Type B pancreatic cell (in vitro differentiated cells): ENCODE measurements around the gene RIPOR1. TPM values are rescaled to one million over a fixed set of nuclear protein-coding genes. Genes with fewer than 3 reads are reported as not detected.
A peak's percentile ranks its signal among the peaks of the same experiment; 100 is the strongest.

Experiments
- DNase-seq: peaks from one replicate; pipeline ENCODE4 v3.0.0; 2021; ENCODE audit warnings: mixed read lengths; ENCODE audit not compliant: unreplicated experiment; ENCODE audit errors: extremely low spot score
- H3K27ac Mint-ChIP-seq: 2 replicates; pipeline ENCODE4 v1.8.0; 2021; ENCODE audit warnings: mild to moderate bottlenecking, mixed read lengths
- H3K27me3 Mint-ChIP-seq: 2 replicates; pipeline ENCODE4 v1.8.0; 2021; ENCODE audit warnings: mixed read lengths
- H3K36me3 Mint-ChIP-seq: 2 replicates; pipeline ENCODE4 v1.8.0; 2021; ENCODE audit warnings: mixed read lengths
- H3K4me1 Mint-ChIP-seq: one replicate; pipeline ENCODE4 v1.8.0; 2021; ENCODE audit warnings: mixed read lengths; ENCODE audit not compliant: unreplicated experiment
- H3K4me3 Mint-ChIP-seq: 2 replicates; pipeline ENCODE4 v1.8.0; 2021; ENCODE audit warnings: mild to moderate bottlenecking, mixed read lengths
- H3K9me3 Mint-ChIP-seq: 2 replicates; pipeline ENCODE4 v1.8.0; 2021; ENCODE audit warnings: mixed read lengths
- CTCF ChIP-seq: fragments of 200-600 bp; sonication (generic); conservative IDR thresholded peaks from 2 replicates; pipeline ENCODE4 v1.5.0; 2021; ENCODE audit warnings: antibody characterized with exemption, mild to moderate bottlenecking
- total RNA-seq: library from RNA; stranded (reverse); gene quantifications from 2 replicates; pipeline ENCODE4 v1.2.1, GENCODE V29; 2021; ENCODE audit warnings: low replicate concordance

RIPOR1 gene
- total RNA-seq, 1 donor from 2014 or later: 43.1 TPM

GRCh38 chr16:67519242-67519641, 9.4 kb upstream of the RIPOR1 start:
- H3K27ac Mint-ChIP-seq: no peak overlapping the region
- no peaks in the 10 kb centered on the region for H3K9me3 Mint-ChIP-seq
- H3K27me3 Mint-ChIP-seq: peaks cover 4% of the 10 kb centered on the region
- no peak for TF ChIP-seq CTCF
- DNase-seq: no peak
- no peaks in the 10 kb centered on the region for H3K36me3 Mint-ChIP-seq
- H3K4me3 Mint-ChIP-seq: no peak overlapping the region
- H3K4me1 Mint-ChIP-seq: peaks cover 12% of the 10 kb centered on the region

GRCh38 chr16:67521095-67521804, 7.4 kb upstream of the RIPOR1 start:
- Mint-ChIP-seq H3K9me3 (no peaks in the 10 kb centered on the region), H3K27ac (peak overlapping the region; percentile 99), H3K27me3 (peaks cover 13% of the 10 kb centered on the region)

GRCh38 chr16:67525176-67525860, 3.3 kb upstream of the RIPOR1 start:
- no peaks in the 10 kb centered on the region for H3K9me3 Mint-ChIP-seq
- peak overlapping the region; percentile 7 for H3K4me3 Mint-ChIP-seq
- H3K36me3 Mint-ChIP-seq: no peaks in the 10 kb centered on the region
- TF ChIP-seq CTCF: no peak
- H3K27me3 Mint-ChIP-seq: peaks cover 17% of the 10 kb centered on the region
- H3K27ac Mint-ChIP-seq: peak overlapping the region; percentile 86
- peaks cover 15% of the 10 kb centered on the region for H3K4me1 Mint-ChIP-seq
- DNase-seq: no peak

More at GRCh38 chr16:67521095-67521804, 7.4 kb upstream of the RIPOR1 start:
- peak; percentile 98 for DNase-seq
- peak; percentile 82 for TF ChIP-seq CTCF
- H3K4me3 Mint-ChIP-seq: peak overlapping the region; percentile 91
- peaks cover 16% of the 10 kb centered on the region for H3K4me1 Mint-ChIP-seq
- H3K36me3 Mint-ChIP-seq: no peaks in the 10 kb centered on the region

- H3K4me3 Mint-ChIP-seq: peak overlapping the region; percentile 65
- H3K27me3 Mint-ChIP-seq: peaks cover 17% of the 10 kb centered on the region
- H3K27ac Mint-ChIP-seq: peak overlapping the region; percentile 86
- no peaks in the 10 kb centered on the region for H3K36me3 Mint-ChIP-seq
- no peak for TF ChIP-seq CTCF
- no peak for DNase-seq
- H3K4me1 Mint-ChIP-seq: peaks cover 17% of the 10 kb centered on the region
- no peaks in the 10 kb centered on the region for H3K9me3 Mint-ChIP-seq
Measured at GRCh38 chr16:67526149-67526791, 2.4 kb upstream of the RIPOR1 start.

- TF ChIP-seq CTCF: no peak
- DNase-seq: peak; percentile 74
- Mint-ChIP-seq H3K4me1 (peaks cover 27% of the 10 kb centered on the region), H3K27me3 (peaks cover 21% of the 10 kb centered on the region), H3K9me3 (no peaks in the 10 kb centered on the region), H3K4me3 (peak overlapping the region; percentile 95), H3K27ac (peak overlapping the region; percentile 88), H3K36me3 (no peaks in the 10 kb centered on the region)
Measured at GRCh38 chr16:67528870-67529581, 397 bp downstream of the RIPOR1 start.
